ENCODE data around the gene SWSAP1. TPM values are rescaled to one million over a fixed set of nuclear protein-coding genes. Genes with fewer than 3 reads are reported as not detected.

SWSAP1 gene
- total RNA-seq, 1 donor from 2014 or later, result 1.2 TPM

DNA sequence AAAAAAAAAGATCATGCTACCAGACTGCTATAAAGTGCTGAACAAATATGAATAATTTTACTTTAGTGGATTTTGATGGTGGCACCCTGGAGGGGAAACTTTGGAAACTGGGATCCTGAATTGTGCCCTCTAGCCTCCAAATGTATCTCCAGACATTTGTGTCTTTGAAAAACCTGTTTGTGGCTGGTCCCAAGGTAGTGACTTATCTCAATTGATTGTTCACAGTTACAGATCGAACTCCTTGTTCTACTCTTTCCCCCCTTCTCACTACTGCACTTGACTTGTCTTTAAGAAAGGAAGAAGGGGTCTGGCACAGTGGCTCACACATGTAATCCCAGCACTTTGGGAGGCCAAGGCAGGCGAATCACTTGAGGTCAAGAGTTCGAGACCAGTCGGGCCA lies 34.1 kb downstream of the SWSAP1 start:
- no peak for DNase-seq (ENCODE audit: low spot score)

- DNase-seq (ENCODE audit: low spot score), result no peak
These were observed 36.2 kb downstream of the SWSAP1 start for GRCh38 chr19:11410682-11411081.

DNA sequence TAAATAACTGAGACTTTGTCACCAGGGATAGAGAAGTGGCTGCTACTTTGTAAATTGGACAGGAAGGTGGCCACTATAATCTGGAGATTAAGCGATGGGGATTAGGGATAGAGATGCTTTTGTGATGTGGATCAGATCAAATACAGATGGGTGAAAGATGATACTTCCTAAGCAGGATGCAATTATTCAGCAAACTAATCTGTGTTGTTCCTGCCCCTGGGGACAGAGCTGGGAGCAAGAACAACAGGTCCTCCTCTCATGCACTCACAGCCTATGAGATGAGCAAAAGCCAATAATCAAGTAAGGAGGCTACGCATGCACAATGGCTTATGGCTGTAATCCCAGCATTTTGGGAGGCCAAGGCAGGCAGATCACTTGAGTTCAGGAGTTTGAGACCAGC lies 40.1 kb downstream of the SWSAP1 start:
- no peak for DNase-seq (ENCODE audit: low spot score)

GRCh38 chr19:11416346-11417052 lies 42.0 kb downstream of the SWSAP1 start:
- DNase-seq (ENCODE audit: low spot score), result no peak

GRCh38 chr19:11418094-11418548 lies 43.7 kb downstream of the SWSAP1 start:
- no peak for DNase-seq (ENCODE audit: low spot score)

GRCh38 chr19:11418549-11419506 lies 44.4 kb downstream of the SWSAP1 start, which contains the start of gene RGL3:
TSS of gene RGL3 (minus strand) at chr19:11419314. CDS start at chr19:11419278, 36 bp downstream.
- DNase-seq (ENCODE audit: low spot score), result no peak

GRCh38 chr19:11420429-11421370 lies 46.2 kb downstream of the SWSAP1 start:
- DNase-seq (ENCODE audit: low spot score), result no peak

DNA sequence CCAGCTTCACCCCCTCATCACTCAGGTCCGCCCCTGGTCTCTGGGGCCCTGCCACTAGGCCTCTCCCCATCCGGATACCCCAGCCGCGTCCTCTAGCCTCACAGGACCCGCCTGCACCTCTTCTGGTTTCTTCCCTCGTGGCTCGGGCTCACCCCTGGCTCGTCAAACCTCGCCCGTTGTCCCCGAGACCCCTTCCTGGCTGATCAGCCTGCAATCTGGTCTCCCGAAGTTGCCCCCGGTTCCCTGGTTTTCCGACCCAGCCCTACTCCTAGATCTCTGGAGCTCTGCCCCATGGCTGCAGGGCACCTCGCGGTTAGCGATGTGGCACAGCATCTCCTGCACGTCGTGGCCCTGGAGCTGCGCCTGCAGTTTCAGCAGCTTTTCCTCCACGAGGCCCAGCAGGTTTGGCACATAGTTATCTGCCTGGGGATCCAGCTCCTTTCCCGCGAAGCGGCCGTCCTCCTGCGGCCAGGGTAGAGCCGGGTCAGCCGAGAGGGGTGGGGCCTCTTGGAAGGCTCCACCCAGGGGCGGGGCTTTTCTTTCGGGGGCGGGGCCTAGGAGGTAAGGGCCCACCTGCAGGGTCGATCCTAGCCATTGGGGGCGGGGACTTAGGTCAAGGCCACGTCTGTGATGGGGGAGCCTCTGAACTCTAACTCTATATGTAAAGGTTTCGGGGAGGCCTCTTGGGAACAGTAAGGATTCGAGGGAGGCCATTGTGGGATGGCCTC lies 47.1 kb downstream of the SWSAP1 start:
- DNase-seq (ENCODE audit: low spot score), result no peak

GRCh38 chr19:11422163-11423065 lies 47.9 kb downstream of the SWSAP1 start:
- DNase-seq (ENCODE audit: low spot score), result no peak

DNA sequence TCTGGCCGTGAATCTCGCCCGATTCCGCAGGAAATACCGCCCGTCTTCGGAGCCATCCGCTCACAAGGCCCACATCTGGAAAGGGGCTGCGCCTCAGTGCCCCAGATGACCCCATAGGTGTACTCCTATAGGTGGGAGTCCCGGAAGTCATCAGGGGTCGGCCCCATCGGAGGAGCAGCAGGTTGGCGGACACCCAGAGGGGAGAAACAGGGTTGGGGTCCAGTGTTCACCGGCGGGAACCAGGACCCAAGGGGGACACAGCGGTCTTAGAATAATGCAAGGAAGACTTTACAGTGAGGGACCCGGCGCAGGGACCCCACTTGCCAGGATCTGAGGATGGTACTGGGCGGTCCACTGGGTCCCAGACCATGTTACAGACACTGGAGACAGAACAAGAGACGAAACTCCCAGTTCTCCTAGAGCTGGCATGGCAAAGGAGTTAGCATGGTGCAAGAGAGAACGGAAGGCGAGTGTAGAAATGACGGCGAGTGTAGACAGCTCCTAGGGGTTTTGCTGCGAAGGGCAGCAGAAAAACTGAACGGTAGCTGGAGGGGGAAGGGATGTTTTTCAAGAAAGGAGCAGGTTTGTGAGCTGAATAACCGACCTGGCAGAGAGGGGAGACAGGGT lies 48.8 kb downstream of the SWSAP1 start:
- DNase-seq (ENCODE audit: low spot score), result no peak

DNA sequence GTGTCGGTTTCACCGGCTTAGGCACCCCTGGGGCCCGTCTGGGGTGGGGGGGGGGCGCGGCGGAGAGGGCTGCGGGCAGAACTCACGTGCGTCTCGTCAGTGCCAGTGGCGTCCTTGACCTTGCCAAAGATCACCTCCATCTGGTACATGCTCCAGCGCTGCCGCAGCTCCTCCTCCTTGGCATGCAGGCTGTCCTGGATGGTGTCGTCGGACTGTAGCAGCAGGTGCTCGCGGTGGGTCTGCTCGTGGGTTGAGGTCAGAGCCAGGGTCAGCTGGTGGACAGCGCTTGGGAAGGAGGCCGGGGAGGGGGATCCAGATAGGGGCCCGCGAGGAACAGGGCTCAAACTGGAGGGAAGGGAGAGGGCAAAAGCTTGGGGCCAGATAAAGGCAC lies 49.3 kb downstream of the SWSAP1 start:
- DNase-seq (ENCODE audit: low spot score), result no peak

Other genes with a start within 250 kb of the SWSAP1 start
- gene SPC24, start 218.9 kb upstream of the SWSAP1 start, total RNA-seq, result 0.77 TPM
- 121 TPM for gene KANK2, start 177.1 kb upstream of the SWSAP1 start, total RNA-seq
- 4.5 TPM for gene ANGPTL8, start 135.0 kb upstream of the SWSAP1 start, total RNA-seq
- gene DOCK6, start 112.1 kb upstream of the SWSAP1 start, total RNA-seq, result 119 TPM
- not detected for gene TSPAN16, start 78.5 kb upstream of the SWSAP1 start, total RNA-seq
- gene RAB3D, start 35.0 kb upstream of the SWSAP1 start, total RNA-seq, result 21.7 TPM
- 54.3 TPM for gene TMEM205, start 28.4 kb upstream of the SWSAP1 start, total RNA-seq
- 16.4 TPM for gene CCDC159, start 28.1 kb upstream of the SWSAP1 start, total RNA-seq
- gene PLPPR2, start 19.2 kb upstream of the SWSAP1 start, total RNA-seq, result 26.0 TPM
- 9.6 TPM for gene EPOR, start 9.6 kb downstream of the SWSAP1 start, total RNA-seq
- 18.8 TPM for gene RGL3, start 44.6 kb downstream of the SWSAP1 start, total RNA-seq
- gene ODAD3, start 60.5 kb downstream of the SWSAP1 start, total RNA-seq, result 0.35 TPM
- 199 TPM for gene PRKCSH, start 61.0 kb downstream of the SWSAP1 start, total RNA-seq
- gene ELAVL3, start 106.4 kb downstream of the SWSAP1 start, total RNA-seq, result not detected
- 8.6 TPM for gene ZNF653, start 131.2 kb downstream of the SWSAP1 start, total RNA-seq
- 28.4 TPM for gene ECSIT, start 154.5 kb downstream of the SWSAP1 start, total RNA-seq
- 21.8 TPM for gene CNN1, start 164.2 kb downstream of the SWSAP1 start, total RNA-seq
- gene ELOF1, start 184.6 kb downstream of the SWSAP1 start, total RNA-seq, result 35.0 TPM
- gene ACP5, start 203.0 kb downstream of the SWSAP1 start, total RNA-seq, result 35.0 TPM
- gene ZNF627, start 222.8 kb downstream of the SWSAP1 start, total RNA-seq, result 5.4 TPM